ENCODE results near the gene KRT1. TPM values are rescaled to one million over a fixed set of nuclear protein-coding genes. Genes with fewer than 3 reads are reported as not detected.
"Not testable (repeated sequence)": the region's sequence is repeated elsewhere in the genome, so short reads cannot be mapped to it uniquely, and the experiment has no call there.

The KRT1 gene
- total and polyA plus RNA-seq, 5 donors = not detected

DNA sequence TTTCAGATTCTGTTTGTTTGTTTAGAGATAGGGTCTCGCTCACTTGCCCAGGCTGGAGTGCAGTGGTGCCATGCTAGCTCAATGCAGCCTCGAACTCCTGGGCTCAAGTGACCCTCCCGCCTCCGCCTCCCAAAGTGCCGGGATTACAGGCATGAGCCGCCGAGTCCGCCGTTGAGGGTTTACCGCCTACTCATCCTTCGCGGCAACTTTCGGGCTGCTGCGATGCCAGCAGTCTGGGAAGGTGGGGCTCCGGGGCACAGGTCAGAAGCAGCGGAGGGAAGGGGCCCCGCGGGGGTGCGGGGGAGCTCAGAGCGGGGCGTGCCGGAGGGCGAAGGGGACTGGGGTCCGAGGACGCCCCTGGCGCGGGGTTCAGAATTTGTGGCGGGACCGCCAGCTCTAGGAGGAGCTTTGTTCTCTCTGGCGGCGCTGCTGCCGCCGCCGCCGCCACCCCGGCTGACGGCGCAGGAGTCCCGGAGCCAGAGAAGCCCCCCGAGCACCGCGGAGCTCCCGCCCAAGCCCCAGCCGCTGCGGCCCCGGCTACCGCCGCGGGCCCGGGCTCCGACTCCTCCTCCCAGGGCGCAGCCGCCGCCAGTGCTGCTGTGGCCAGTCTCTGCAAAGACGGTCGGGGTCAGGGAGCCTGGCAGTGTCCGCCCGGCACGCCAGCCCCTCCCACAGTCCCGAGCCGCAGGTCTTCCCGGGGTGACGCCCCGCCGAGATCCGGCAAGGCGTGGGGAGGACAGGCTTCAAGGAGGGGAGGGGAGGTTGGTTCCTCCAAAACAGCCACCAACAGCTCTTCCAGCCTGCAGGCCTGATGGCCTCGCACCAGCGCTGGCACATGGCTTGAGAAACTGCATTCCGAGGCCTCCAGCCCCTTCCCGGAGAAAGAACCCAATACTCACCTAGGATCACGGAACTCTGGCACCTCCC is 34.0 kb upstream of the KRT1 start:
- peak overlapping the region; percentile 1 for H3K4me3 ChIP-seq (ENCODE audit: low read length)
- WGBS = 5% methylated on average over 72 of the region's 72 CpGs
- intact Hi-C loops (cut with DNase I) = no loop called here
- H3K9me3 ChIP-seq (ENCODE audit: control insufficient read depth, low read length) = no peaks in the 10 kb centered on the region
- no peaks in the 10 kb centered on the region for H3K4me1 ChIP-seq (ENCODE audit: control insufficient read depth, insufficient read depth, low read length)
- ATAC-seq (peak; percentile 54 to 73), DNase-seq (peak in 1 of 3 donors; percentile 61)
- no peak overlapping the region for H3K27ac ChIP-seq (ENCODE audit: low read length)
- H3K27me3 ChIP-seq (ENCODE audit: control insufficient read depth, insufficient read depth) = no peaks in the 10 kb centered on the region

DNA sequence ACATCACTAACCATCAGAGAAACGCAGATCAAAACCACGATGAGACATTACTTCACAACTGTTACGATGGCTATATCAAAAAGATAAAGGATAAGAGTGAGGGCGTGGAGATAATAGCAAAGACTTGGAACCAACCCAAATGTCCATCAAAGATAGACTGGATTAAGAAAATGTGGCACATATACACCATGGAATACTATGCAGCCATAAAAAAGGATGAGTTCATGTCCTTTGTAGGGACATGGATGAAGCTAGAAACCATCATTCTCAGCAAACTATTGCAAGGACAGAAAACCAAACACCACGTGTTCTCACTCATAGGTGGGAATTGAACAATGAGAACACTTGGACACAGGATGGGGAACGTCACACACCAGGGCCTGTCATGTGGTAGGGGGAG is 31.9 kb upstream of the KRT1 start:
- 79% methylated on average over 6 of the region's 6 CpGs for WGBS
- H3K27me3 ChIP-seq (ENCODE audit: control insufficient read depth, insufficient read depth); H3K9me3 ChIP-seq (ENCODE audit: control insufficient read depth, low read length); H3K27ac ChIP-seq (ENCODE audit: low read length); intact Hi-C loops (cut with DNase I); H3K4me3 ChIP-seq (ENCODE audit: low read length); ATAC-seq; DNase-seq; H3K4me1 ChIP-seq (ENCODE audit: control insufficient read depth, insufficient read depth, low read length): not testable (repeated sequence)

DNA sequence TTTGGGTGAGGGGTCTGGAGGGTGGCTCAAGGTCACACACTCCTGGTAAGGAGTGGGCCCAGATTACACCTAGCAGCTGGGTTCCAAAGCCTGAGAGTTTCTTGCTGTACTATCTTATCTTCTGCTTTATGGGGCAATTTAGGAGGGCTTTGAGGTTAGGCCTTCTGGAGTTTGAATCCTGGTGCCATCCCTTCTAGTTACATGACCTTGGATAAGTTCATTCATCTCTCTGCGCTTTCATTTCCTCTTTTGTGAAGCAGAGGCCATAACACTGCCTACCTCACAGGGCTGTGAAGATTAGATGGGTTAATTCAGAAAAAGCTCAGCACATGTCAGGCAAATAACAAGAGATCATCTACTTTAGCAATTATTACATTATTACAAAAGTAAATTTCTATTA is 30.5 kb upstream of the KRT1 start:
- WGBS = 91% methylated on average over 1 of the region's 1 CpG
- no peaks in the 10 kb centered on the region for H3K4me1 ChIP-seq (ENCODE audit: control insufficient read depth, insufficient read depth, low read length)
- ATAC-seq (no peak), DNase-seq (no peak)
- intact Hi-C loops (cut with DNase I) = no loop called here
- no peak overlapping the region for H3K27ac ChIP-seq (ENCODE audit: low read length)
- no peak overlapping the region for H3K4me3 ChIP-seq (ENCODE audit: low read length)
- H3K9me3 ChIP-seq (ENCODE audit: control insufficient read depth, low read length) = no peaks in the 10 kb centered on the region
- no peaks in the 10 kb centered on the region for H3K27me3 ChIP-seq (ENCODE audit: control insufficient read depth, insufficient read depth)

DNA sequence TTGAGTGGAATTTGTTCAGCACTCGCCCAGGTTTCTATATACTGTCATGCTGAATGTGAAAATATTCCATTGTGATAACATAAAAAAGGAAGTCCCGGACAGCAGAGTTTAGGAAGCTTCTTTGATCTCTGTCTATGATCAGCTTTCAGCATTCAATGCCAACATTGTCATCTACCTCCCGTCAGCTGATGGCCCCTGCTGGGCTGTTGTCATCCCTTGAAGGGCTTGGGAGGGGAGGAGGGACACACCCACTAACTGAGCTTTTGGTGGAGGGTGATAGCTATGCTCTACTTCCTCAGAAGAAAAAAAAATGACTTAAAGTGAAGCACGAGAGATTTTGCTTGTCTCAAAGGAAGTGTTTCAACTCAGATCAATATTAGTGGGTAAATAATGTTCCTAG is 27.8 kb upstream of the KRT1 start:
- no peak for DNase-seq
- Histone ChIP-seq H3K27ac (ENCODE audit: low read length) (no peak overlapping the region), H3K27me3 (ENCODE audit: control insufficient read depth, insufficient read depth) (no peaks in the 10 kb centered on the region), H3K9me3 (ENCODE audit: control insufficient read depth, low read length) (no peaks in the 10 kb centered on the region), H3K4me1 (ENCODE audit: control insufficient read depth, insufficient read depth, low read length) (no peaks in the 10 kb centered on the region), H3K4me3 (ENCODE audit: low read length) (no peak overlapping the region)
- intact Hi-C loops (cut with DNase I) = no loop called here
- no peak for ATAC-seq
- 45% methylated on average over 4 of the region's 4 CpGs for WGBS

DNA sequence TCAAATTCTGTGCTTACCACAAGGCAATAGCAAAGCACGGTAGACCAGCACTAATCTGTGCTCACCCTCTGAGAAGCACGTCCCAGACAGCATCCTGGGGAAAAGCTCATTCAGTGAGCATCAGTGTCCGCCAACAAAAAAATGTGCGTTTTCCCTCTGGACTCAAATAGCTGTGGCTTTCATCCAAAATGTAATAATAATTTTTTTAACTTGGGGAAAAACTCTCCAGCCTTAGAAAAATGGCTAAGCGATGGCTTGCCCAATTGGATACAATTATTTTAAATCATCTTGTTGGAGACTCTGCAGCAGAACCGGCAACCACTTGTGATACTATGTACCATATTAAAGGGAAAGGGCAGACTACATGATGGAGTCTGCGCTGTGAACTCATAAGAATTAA is 24.3 kb upstream of the KRT1 start:
- DNase-seq (no peak), ATAC-seq (no peak)
- H3K4me1 ChIP-seq (ENCODE audit: control insufficient read depth, insufficient read depth, low read length) = peaks cover 4% of the 10 kb centered on the region
- no peaks in the 10 kb centered on the region for H3K27me3 ChIP-seq (ENCODE audit: control insufficient read depth, insufficient read depth)
- intact Hi-C loops (cut with DNase I) = no loop called here
- H3K9me3 ChIP-seq (ENCODE audit: control insufficient read depth, low read length) = no peaks in the 10 kb centered on the region
- H3K4me3 ChIP-seq (ENCODE audit: low read length) = no peak overlapping the region
- WGBS = 56% methylated on average over 7 of the region's 7 CpGs
- H3K27ac ChIP-seq (ENCODE audit: low read length) = no peak overlapping the region

DNA sequence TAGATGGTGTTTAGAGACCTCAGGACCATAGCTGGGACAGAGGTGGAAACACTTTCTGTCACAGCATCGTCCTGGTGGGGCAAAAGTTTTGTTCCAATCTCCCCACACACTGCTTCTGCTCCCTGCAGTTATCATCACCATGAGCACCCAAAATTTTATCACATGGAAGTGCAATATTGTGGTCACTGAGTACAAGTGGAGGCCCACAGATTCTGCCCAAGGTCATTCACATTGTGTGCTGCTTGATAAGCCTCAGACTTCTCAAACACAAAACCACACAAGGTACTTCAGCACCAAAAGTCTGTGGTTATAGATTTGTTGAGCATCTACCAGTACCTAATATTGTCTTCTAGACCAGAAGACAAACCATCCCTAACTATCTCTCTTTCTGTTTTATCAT is 23.7 kb upstream of the KRT1 start:
- no peak for ATAC-seq
- intact Hi-C loops (cut with DNase I) = no loop called here

DNA sequence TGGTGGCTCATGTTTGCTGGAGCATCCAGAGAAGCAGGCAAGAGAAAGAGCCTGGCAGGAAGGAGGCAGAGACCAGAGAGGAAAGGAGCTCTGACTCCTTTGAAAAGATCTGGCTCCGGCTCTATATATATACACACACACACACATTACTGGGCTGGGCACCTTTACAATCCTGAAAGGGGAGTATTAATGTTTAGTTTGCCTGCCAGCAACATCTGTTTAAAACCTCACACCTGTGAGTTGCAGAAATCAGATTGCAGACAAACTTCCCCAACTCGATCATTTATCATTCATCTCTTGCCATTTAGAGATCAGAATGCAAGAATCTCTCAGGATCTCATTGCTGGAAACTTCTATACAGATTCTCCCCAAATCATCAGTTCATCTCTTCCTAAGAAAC is 23.2 kb upstream of the KRT1 start, which contains the start of gene KRT77:
Gene KRT77 (minus strand): TSS at position 101 of the 400 bp plus-strand sequence. CDS start 90 bp downstream, at position 11.
- intact Hi-C loops (cut with DNase I) = no loop called here
- WGBS = 71% methylated on average over 2 of the region's 2 CpGs
- H3K27me3 ChIP-seq (ENCODE audit: control insufficient read depth, insufficient read depth) = no peaks in the 10 kb centered on the region
- H3K4me1 ChIP-seq (ENCODE audit: control insufficient read depth, insufficient read depth, low read length) = peaks cover 8% of the 10 kb centered on the region
- H3K4me3 ChIP-seq (ENCODE audit: low read length) = no peak within 1 kb of the TSS
- no peak within 1 kb of the TSS for H3K27ac ChIP-seq (ENCODE audit: low read length)
- ATAC-seq = no peak
- no peak for DNase-seq
- no peaks in the 10 kb centered on the region for H3K9me3 ChIP-seq (ENCODE audit: control insufficient read depth, low read length)

More for the DNA sequence above, 23.7 kb upstream of the KRT1 start:
- DNase-seq = no peak
- Histone ChIP-seq H3K27ac (ENCODE audit: low read length) (no peak overlapping the region), H3K27me3 (ENCODE audit: control insufficient read depth, insufficient read depth) (no peaks in the 10 kb centered on the region), H3K4me3 (ENCODE audit: low read length) (no peak overlapping the region), H3K4me1 (ENCODE audit: control insufficient read depth, insufficient read depth, low read length) (peaks cover 8% of the 10 kb centered on the region), H3K9me3 (ENCODE audit: control insufficient read depth, low read length) (no peaks in the 10 kb centered on the region)
- 46% methylated on average over 1 of the region's 1 CpG for WGBS

DNA sequence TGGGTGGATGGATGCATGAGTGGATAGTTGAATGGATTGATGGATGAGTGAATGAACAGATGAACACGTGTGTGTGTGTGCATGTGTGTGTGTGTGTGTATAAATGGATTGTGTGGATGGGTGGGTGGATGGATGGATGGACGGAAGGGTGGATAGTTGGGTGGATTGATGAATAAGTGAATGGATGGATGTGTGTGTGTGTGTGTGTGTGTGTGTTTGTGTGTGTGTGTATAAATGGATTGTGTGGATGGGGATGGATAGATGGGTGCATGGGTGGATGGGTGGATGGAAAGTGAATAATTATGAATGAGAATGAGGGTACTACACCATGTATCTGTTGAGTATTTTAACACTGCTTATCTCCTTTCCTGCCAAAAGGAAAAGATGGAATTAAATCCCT is 22.1 kb upstream of the KRT1 start:
- ATAC-seq = no peak
- 84% methylated on average over 2 of the region's 2 CpGs for WGBS
- peaks cover 8% of the 10 kb centered on the region for H3K4me1 ChIP-seq (ENCODE audit: control insufficient read depth, insufficient read depth, low read length)
- H3K27me3 ChIP-seq (ENCODE audit: control insufficient read depth, insufficient read depth) = no peaks in the 10 kb centered on the region
- H3K4me3 ChIP-seq (ENCODE audit: low read length) = no peak overlapping the region
- no peak for DNase-seq
- H3K9me3 ChIP-seq (ENCODE audit: control insufficient read depth, low read length) = no peaks in the 10 kb centered on the region
- no peak overlapping the region for H3K27ac ChIP-seq (ENCODE audit: low read length)
- intact Hi-C loops (cut with DNase I) = no loop called here

DNA sequence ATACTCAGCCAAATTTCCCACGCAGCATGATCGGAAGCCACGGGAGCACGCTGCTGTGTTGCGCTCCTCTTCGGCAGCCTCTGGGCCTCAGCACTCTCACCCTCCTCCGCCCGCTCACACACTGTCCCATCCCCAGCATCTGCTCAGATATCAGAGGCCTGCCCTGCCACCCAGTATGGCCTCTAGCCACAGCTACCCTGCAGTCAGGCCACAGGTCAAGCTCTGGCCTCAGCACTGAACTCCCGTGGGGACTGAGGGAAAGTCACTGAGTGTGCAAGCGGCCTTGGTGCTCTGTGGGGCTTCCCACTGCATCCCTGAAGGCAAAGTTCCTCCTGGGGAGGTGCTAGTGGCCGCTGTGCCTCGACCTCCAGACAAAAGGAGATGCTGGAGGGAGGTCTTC is 21.1 kb upstream of the KRT1 start:
- H3K9me3 ChIP-seq (ENCODE audit: control insufficient read depth, low read length) = no peaks in the 10 kb centered on the region
- H3K4me3 ChIP-seq (ENCODE audit: low read length) = no peak overlapping the region
- no peak overlapping the region for H3K27ac ChIP-seq (ENCODE audit: low read length)
- WGBS = 84% methylated on average over 12 of the region's 12 CpGs
- peaks cover 8% of the 10 kb centered on the region for H3K4me1 ChIP-seq (ENCODE audit: control insufficient read depth, insufficient read depth, low read length)
- DNase-seq (no peak), ATAC-seq (no peak)
- no peaks in the 10 kb centered on the region for H3K27me3 ChIP-seq (ENCODE audit: control insufficient read depth, insufficient read depth)
- intact Hi-C loops (cut with DNase I) = no loop called here

DNA sequence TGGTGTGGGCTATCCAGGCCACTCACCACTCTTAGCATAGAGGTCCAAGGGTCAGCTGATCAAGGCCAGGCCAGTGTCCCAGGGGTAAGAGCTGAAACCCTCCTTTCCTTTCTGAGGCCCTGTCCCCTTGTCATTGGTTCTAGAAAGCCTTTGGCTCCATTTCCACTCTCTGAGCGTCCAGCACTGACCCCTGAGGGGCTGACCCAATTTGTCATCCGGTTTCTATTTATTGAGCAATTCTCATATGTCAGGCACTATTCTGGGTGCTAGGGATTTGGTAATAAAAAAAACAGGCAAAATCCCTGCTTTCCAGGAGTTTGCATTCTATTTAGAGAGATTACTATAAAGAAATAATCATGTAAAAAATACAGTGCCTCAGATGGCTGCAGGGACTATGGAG is 19.8 kb upstream of the KRT1 start:
- 54% methylated on average over 2 of the region's 2 CpGs for WGBS
- ATAC-seq (peak in 1 of 2 donors; percentile 22), DNase-seq (no peak)
- no peaks in the 10 kb centered on the region for H3K9me3 ChIP-seq (ENCODE audit: control insufficient read depth, low read length)
- H3K4me3 ChIP-seq (ENCODE audit: low read length) = no peak overlapping the region
- H3K27ac ChIP-seq (ENCODE audit: low read length) = no peak overlapping the region
- no peaks in the 10 kb centered on the region for H3K27me3 ChIP-seq (ENCODE audit: control insufficient read depth, insufficient read depth)
- intact Hi-C loops (cut with DNase I) = no loop called here
- H3K4me1 ChIP-seq (ENCODE audit: control insufficient read depth, insufficient read depth, low read length) = peaks cover 8% of the 10 kb centered on the region

DNA sequence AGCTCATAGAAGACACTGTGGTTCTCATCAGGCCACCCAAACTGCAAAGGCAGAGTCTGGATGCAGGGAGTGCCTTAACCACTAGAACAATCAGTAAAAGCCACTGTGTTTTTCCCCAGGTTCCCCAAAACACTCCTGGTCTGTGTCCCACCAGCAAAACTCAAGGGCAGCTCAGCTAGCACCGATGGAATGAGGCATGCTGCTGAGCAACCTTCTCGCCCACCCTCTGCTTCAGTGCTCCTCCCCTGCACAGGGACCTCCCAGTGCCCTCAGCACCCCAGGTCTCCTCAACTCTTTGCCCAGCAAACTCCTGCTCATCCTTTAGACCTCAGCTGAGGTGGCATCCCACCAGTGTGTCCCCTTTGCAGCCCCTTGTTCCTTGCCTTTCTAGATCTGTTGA is 19.2 kb upstream of the KRT1 start:
- no peak overlapping the region for H3K4me3 ChIP-seq (ENCODE audit: low read length)
- H3K27me3 ChIP-seq (ENCODE audit: control insufficient read depth, insufficient read depth) = no peaks in the 10 kb centered on the region
- no peak for ATAC-seq
- WGBS = 78% methylated on average over 2 of the region's 2 CpGs
- H3K27ac ChIP-seq (ENCODE audit: low read length) = no peak overlapping the region
- H3K4me1 ChIP-seq (ENCODE audit: control insufficient read depth, insufficient read depth, low read length) = peaks cover 8% of the 10 kb centered on the region
- no peaks in the 10 kb centered on the region for H3K9me3 ChIP-seq (ENCODE audit: control insufficient read depth, low read length)
- intact Hi-C loops (cut with DNase I) = no loop called here
- DNase-seq = no peak

Data from right cardiac atrium (tissue), 5 donors.